HepG2 (cell line): ENCODE measurements around the gene TGM6. TPM values are rescaled to one million over a fixed set of nuclear protein-coding genes. Genes with fewer than 3 reads are reported as not detected.
A peak's percentile ranks its signal among the peaks of the same experiment; 100 is the strongest.

Experiments
- BRD4 ChIP-seq: sonication (generic); formaldehyde crosslinking; IDR thresholded peaks from 2 replicates; pipeline ENCODE4 v1.4.0; 2020; ENCODE audit warnings: missing genetic modification reagents
- CEBPZ ChIP-seq: IDR thresholded peaks from 2 replicates; pipeline ENCODE4 v1.6.1; 2012; ENCODE audit warnings: low read length, improper control_type of control experiment
- CREM ChIP-seq, 2 experiments: sonication (generic) in 1 of 2; formaldehyde crosslinking in 1 of 2; IDR thresholded peaks; 2 replicates each; pipeline versions ENCODE4 v1.4.0 to v1.6.1; 2016 to 2020; ENCODE audit warnings: antibody characterized with exemption in 1 of 2, mild to moderate bottlenecking in 1 of 2, missing genetic modification reagents in 1 of 2
- GABPA ChIP-seq, 2 experiments: IDR thresholded peaks; 2 replicates each; pipeline ENCODE4 v1.6.1; 2011 to 2016; ENCODE audit warnings: low read depth in 2 of 2, low read length in 1 of 2, missing biosample characterization in 1 of 2, missing genetic modification characterization in 1 of 2
- HMG20B ChIP-seq: conservative IDR thresholded peaks from 2 replicates; pipeline ENCODE4 v1.6.1; 2016; ENCODE audit warnings: missing genetic modification reagents, missing compliant biosample characterization
- KDM3A ChIP-seq: IDR thresholded peaks from 2 replicates; pipeline ENCODE4 v1.6.1; 2018; ENCODE audit warnings: low read depth, missing compliant biosample characterization
- KLF16 ChIP-seq, 2 experiments: sonication (generic) in 1 of 2; formaldehyde crosslinking in 1 of 2; IDR thresholded peaks; 2 replicates each; pipeline versions ENCODE4 v1.6.1 to v1.8.0; 2016 to 2023; ENCODE audit warnings: missing genetic modification reagents in 2 of 2, missing compliant biosample characterization in 1 of 2
- KLF9 ChIP-seq: IDR thresholded peaks from 2 replicates; pipeline ENCODE4 v1.6.1; 2016; ENCODE audit warnings: low read depth
- MAF1 ChIP-seq: sonication (generic); formaldehyde crosslinking; IDR thresholded peaks from 2 replicates; pipeline ENCODE4 v1.5.0; 2020; ENCODE audit warnings: missing genetic modification reagents, borderline replicate concordance
- PHF20 ChIP-seq: sonication (generic); formaldehyde crosslinking; IDR thresholded peaks from 2 replicates; pipeline ENCODE4 v1.5.0; 2020; ENCODE audit warnings: mild to moderate bottlenecking, missing genetic modification reagents
- PTBP1 ChIP-seq: fragments of 200-400 bp; formaldehyde crosslinking; IDR thresholded peaks from 2 replicates; pipeline ENCODE4 v1.6.1; 2018; ENCODE audit warnings: low read length, low read depth; ENCODE audit not compliant: poor library complexity, severe bottlenecking
- RFX5 ChIP-seq: IDR thresholded peaks from 2 replicates; pipeline ENCODE4 v1.6.1; 2011; ENCODE audit warnings: low read depth, low read length, improper control_type of control experiment
- SKI ChIP-seq: fragments of 450-650 bp; IDR thresholded peaks from one replicate; pipeline ENCODE4 v1.6.1; 2018; ENCODE audit warnings: mild to moderate bottlenecking; ENCODE audit not compliant: partially characterized antibody
- SYNCRIP ChIP-seq: fragments of 200-400 bp; formaldehyde crosslinking; IDR thresholded peaks from 2 replicates; pipeline ENCODE4 v1.6.1; 2018; ENCODE audit warnings: mild to moderate bottlenecking, low read depth, low read length; ENCODE audit not compliant: insufficient read depth
- TEAD2 ChIP-seq: sonication (generic); formaldehyde crosslinking; IDR thresholded peaks from 2 replicates; pipeline ENCODE4 v1.9.0; 2021; ENCODE audit warnings: missing genetic modification reagents
- TEF ChIP-seq: sonication (generic); formaldehyde crosslinking; IDR thresholded peaks from 2 replicates; pipeline ENCODE4 v1.5.0; 2020; ENCODE audit warnings: missing genetic modification reagents
- USF2 ChIP-seq, 2 experiments: sonication (generic) in 1 of 2; formaldehyde crosslinking in 1 of 2; IDR thresholded peaks; 2 replicates each; pipeline versions ENCODE4 v1.5.1 to v1.6.1; 2011 to 2020; ENCODE audit warnings: borderline replicate concordance in 1 of 2, low read depth in 1 of 2, low read length in 1 of 2, mild to moderate bottlenecking in 1 of 2, missing genetic modification reagents in 1 of 2, moderate library complexity in 1 of 2
- ZNF17 ChIP-seq: sonication (generic); formaldehyde crosslinking; IDR thresholded peaks from 2 replicates; pipeline ENCODE4 v1.5.0; 2020; ENCODE audit warnings: mild to moderate bottlenecking, missing genetic modification reagents
- ZNF451 ChIP-seq: sonication (generic); formaldehyde crosslinking; IDR thresholded peaks from 2 replicates; pipeline ENCODE4 v1.5.0; 2020; ENCODE audit warnings: mild to moderate bottlenecking, missing genetic modification reagents
- ZNF550 ChIP-seq: sonication (generic); formaldehyde crosslinking; IDR thresholded peaks from 2 replicates; pipeline ENCODE4 v1.4.0; 2020; ENCODE audit warnings: mild to moderate bottlenecking, missing genetic modification reagents, borderline replicate concordance
- ZNF713 ChIP-seq: sonication (generic); formaldehyde crosslinking; IDR thresholded peaks from 2 replicates; pipeline ENCODE4 v1.4.0; 2020; ENCODE audit warnings: mild to moderate bottlenecking, missing genetic modification reagents
- ZNF879 ChIP-seq: sonication (generic); formaldehyde crosslinking; IDR thresholded peaks from 2 replicates; pipeline ENCODE4 v1.8.1; 2023; ENCODE audit warnings: missing genetic modification reagents
- polyA plus RNA-seq, 8 experiments: library from polyadenylated mRNA; depleted of rRNA in 3 of 8; stranded (reverse) in 7 of 8; unstranded in 1 of 8; fragments of >200 nt; fragmentation: Illumina TruSeq in 4 of 8; extraction: Trizol in 4 of 8; gene quantifications; 2 replicates each; pipeline versions ENCODE4 v1.2.1 to v1.2.3, GENCODE V29; 2011 to 2016; ENCODE audit warnings: low read depth in 4 of 8, missing spikeins in 1 of 8, mixed read lengths in 1 of 8; ENCODE audit not compliant: insufficient read depth in 1 of 8
- total RNA-seq, 5 experiments: library from RNA; depleted of rRNA; stranded (reverse); fragments of >200 nt; fragmentation: Illumina TruSeq; extraction: Trizol; gene quantifications; 2 replicates each; pipeline ENCODE4 v1.2.3, GENCODE V29; 2016; ENCODE audit warnings: low read depth in 1 of 5

The TGM6 gene
- total and polyA plus RNA-seq, 2 of the 13 experiments (the other 11 are each of a cell fraction or from before 2014, with no cell fraction given), result not detected

- peak; percentile 87 for TF ChIP-seq USF2 (IDR thresholded peaks at IDR 0.05; ENCODE audit: low read depth, low read length)
- peak; percentile 90 for TF ChIP-seq USF2 (CRISPR knock-in tag; IDR thresholded peaks at IDR 0.05; ENCODE audit: borderline replicate concordance)
- peak; percentile 76 for TF ChIP-seq SKI
- no peak for TF ChIP-seq ZNF17 (CRISPR knock-in tag)
- peak; percentile 39; the same call in 1 of the 2 replicates for TF ChIP-seq RFX5
- TF ChIP-seq ZNF713 (CRISPR knock-in tag), result no peak
- peak; percentile 41; the same call in 1 of the 2 replicates for TF ChIP-seq CREM (IDR thresholded peaks at IDR 0.05)
- no peak for TF ChIP-seq CREM (CRISPR knock-in tag; IDR thresholded peaks at IDR 0.05)
- TF ChIP-seq CEBPZ, result no peak
- TF ChIP-seq PTBP1, result no peak
- no peak; the same call in 1 of the 2 replicates for TF ChIP-seq ZNF879 (CRISPR knock-in tag)
- no peak; the same call in 1 of the 2 replicates for TF ChIP-seq MAF1 (CRISPR knock-in tag)
- TF ChIP-seq KLF9 (CRISPR knock-in tag), result no peak
- peak; percentile 59 for TF ChIP-seq PHF20 (CRISPR knock-in tag)
- no peak for TF ChIP-seq GABPA (IDR thresholded peaks at IDR 0.05; ENCODE audit: low read depth, low read length)
- peak; percentile 84 for TF ChIP-seq GABPA (CRISPR knock-in tag; IDR thresholded peaks at IDR 0.05; ENCODE audit: low read depth)
- TF ChIP-seq KLF16 (CRISPR knock-in tag; IDR thresholded peaks at IDR 0.05), result peak in 1 of 2 experiments; percentile 68; a peak in 1 of 4 replicates
- peak; percentile 75; the same call in 1 of the 2 replicates for TF ChIP-seq KDM3A (CRISPR knock-in tag)
- peak; percentile 59 for TF ChIP-seq HMG20B
- no peak for TF ChIP-seq TEF (CRISPR knock-in tag)
- TF ChIP-seq ZNF451, result no peak
- no peak; the same call in 1 of the 2 replicates for TF ChIP-seq BRD4 (CRISPR knock-in tag)
- no peak for TF ChIP-seq SYNCRIP
- no peak for TF ChIP-seq ZNF550
- TF ChIP-seq TEAD2 (CRISPR knock-in tag), result no peak
Observed at GRCh38 chr20:2475850-2476741, 95.4 kb downstream of the TGM6 start (continued).
